ENCODE data around the gene PLCG2.
"Not testable (repeated sequence)": the region's sequence is repeated elsewhere in the genome, so short reads cannot be mapped to it uniquely, and the experiment has no call there.

PLCG2 gene

GRCh38 chr16:81790277-81790676 lies 11.2 kb downstream of the PLCG2 start:
- no peak for DNase-seq (ENCODE audit: low spot score)

DNA sequence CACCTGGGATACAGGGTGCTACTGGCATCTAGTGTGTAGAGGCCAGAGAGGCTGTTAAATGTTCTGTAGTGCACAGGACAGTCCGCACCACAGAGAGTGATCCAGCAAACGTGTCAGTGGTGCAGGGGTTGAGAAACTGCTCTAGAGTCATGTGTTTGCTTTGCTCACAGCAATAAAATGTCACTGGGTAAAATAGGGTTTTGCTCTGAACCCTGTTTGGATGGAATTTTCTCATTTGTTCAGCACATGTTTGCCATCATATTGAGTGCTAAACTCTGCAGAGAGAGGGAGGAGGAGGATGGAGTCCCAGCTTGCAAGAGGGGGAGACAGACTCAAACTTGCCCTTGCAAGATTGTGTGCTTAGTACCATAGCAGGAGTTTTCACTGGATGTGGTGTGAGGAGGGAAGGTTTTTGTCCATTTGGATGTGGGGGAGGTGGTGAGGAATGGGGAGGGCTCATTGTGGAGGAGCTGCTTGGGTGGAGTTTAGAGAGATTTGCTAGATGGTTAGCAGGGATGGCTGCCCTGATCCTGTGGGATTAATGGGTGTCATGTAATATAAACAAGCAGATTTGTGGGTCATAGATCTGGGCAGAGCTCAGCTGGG lies 11.8 kb downstream of the PLCG2 start:
- no peak for DNase-seq (ENCODE audit: low spot score)

DNA sequence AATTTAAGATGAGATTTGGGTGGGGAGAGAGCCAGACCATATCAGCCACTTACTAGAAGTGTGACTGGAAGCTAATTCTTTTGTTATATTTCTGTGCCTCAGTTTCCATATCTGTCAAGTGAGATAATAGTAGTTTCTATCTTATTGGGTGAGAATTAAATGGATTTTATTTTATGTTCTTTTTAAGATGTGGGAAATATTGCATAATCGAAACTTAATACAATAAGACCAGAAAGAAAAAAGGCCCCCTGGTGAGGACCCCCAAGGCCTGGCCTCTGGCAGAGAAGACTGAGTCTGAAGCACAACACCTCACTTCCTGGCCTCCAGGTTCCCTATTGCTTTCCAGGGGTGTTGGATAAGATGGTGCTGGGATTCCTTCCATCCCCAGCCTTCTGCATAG lies 13.7 kb downstream of the PLCG2 start:
- no peak for DNase-seq (ENCODE audit: low spot score)

DNA sequence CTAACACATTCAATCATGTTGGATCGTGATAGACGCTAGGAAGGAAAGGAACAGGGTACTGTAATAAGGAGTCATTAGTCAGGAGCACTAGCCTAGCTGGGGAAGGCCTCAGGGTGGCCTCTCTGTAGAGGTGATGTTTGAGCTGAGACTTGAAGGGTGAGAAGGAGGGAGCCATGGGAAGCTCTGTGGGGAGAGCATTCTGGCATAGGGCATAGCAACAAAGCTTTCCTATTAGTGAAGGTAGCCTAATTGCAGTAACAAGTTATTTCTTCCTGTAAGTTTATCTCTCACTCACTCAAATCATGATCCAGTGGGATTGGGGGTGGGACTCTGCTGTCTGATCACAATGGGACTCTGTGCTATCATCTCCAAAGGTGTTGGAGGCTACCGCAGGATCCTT lies 16.1 kb downstream of the PLCG2 start:
- no peak for DNase-seq (ENCODE audit: low spot score)

GRCh38 chr16:81796035-81796434 lies 16.9 kb downstream of the PLCG2 start:
- no peak for DNase-seq (ENCODE audit: low spot score)

DNA sequence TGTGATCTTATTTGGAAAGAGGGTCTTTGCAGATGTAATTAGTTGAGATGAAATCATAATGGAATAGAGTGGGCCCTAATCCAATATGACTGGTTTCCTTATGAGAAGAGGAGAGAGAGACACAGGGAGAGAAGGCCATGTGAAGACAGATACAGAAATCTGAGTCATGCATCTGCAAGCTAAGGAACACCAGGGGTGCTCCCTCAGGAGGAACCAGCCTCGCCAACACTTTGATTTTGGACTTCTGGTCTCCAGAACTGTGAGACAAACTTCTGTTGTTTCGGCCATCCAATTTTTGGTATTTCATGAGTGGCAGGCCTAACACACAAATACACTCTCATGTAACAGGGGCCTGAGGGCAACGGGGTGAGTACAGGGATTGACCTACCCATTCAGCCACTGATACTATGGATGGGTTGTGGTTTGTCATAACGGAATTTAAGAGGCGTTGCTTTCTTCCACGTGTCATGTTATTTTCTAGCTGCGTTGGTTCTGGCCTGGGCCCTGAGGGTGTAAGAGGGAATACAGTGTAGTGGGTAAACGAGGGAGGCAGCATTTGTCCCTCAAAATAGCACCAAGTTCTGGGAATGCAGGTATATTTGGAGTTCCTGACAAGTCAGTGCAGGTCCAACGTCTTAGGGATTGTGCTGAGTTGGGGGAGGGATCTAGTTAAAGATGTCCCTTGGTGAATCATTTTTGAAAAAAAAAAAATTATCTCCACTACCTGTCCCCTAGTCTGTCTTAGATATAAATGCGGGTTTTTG lies 17.7 kb downstream of the PLCG2 start:
- DNase-seq (ENCODE audit: low spot score), result no peak

DNA sequence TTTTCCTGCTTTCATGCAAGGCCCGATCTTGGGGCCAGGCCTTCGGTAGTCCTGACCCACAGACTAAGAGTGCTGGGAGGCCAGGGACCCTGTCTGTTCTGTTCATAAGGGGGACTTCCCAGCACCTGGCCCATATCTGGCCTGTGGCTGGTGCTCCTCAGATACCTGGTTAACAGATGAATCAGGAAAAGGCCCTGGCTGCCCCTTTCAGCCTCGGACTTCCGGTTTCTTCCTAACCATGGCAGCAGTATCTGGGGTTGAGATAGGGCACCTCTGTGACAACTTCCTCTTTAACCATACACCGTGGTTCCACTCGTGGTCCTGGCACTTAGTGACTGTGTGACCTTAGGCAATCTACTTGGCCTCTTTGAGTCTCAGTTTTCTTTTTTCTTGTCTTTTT lies 18.4 kb downstream of the PLCG2 start:
- DNase-seq (ENCODE audit: low spot score), result no peak

- no peak for DNase-seq (ENCODE audit: low spot score)
Measured at GRCh38 chr16:81798311-81799137, 19.4 kb downstream of the PLCG2 start.

GRCh38 chr16:81799138-81799504 lies 20.0 kb downstream of the PLCG2 start:
- no peak for DNase-seq (ENCODE audit: low spot score)

GRCh38 chr16:81801724-81802123 lies 22.6 kb downstream of the PLCG2 start:
- DNase-seq (ENCODE audit: low spot score), result not testable (repeated sequence)

GRCh38 chr16:81803332-81803731 lies 24.2 kb downstream of the PLCG2 start:
- DNase-seq (ENCODE audit: low spot score), result no peak

DNA sequence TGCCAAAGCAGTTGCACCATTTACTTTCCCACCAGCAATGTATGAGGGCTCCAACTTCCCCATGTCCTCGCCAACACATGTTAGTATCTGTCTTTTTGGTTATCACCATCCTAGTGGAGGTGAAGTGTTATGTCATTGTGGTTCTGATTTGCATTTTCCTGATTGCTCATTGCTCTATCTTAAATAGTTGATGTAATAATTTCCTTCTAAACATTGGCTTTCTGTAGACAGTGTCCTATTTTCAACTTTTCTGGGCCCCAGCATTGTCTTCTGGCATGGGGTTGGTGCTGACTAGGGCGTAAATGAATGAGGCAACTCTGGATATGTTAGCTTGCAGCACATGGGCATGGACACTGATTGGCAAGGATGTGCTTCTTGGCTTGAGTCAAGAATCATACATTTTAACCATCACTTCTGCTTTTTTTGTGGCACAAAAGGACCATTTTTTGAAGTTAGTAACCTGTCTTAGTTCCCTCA lies 25.1 kb downstream of the PLCG2 start:
- DNase-seq (ENCODE audit: low spot score), result no peak

DNA sequence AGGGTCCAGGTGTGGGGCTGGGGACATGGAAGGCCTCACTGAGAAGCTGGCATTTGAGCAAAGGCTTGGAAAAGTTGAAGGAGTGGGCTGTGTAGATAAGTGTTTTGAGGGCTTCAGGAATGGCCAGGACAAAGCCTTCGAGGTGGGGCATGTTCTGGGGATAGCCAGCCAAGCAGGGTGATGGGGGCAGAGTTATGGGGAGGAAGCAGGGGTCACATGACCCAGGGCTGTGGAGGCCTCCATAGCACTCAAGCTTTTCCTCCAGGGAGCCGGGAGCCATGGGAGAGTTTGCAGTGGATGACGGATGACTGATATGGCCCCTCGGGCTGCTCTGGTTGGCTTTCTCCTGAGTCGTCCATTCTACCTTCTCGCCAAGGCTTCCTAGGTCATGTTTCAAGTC lies 27.6 kb downstream of the PLCG2 start:
- no peak for DNase-seq (ENCODE audit: low spot score)

DNA sequence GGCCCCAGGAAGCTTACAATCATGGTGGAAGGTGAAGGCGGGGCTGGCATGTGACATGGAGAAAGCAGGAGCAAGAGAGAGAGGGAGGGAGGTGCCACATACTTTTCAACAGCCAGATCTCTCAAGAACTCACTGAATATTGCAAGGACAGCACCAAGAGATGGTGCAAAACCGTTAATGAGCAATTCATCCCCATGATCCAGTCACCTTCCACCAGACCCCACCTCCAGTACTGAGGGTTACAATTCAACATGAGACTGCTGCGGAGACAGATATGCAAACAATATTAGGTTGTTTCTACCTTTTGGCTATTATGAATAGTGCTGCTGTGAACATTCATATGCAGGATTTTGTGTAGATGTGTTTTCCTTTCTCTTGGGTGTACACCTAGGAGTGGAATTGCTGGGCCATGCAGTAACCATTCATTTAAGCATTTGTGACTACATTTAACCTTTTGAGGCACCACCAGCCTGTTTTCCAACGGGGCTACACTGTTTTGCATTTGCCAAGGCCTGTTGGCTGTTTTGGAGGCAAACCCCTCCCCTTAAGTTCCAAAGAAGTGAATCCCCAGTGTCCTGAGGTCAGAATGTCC lies 28.8 kb downstream of the PLCG2 start:
- DNase-seq (ENCODE audit: low spot score), result no peak

- no peak for DNase-seq (ENCODE audit: low spot score)
Measured at GRCh38 chr16:81808933-81809480, 29.9 kb downstream of the PLCG2 start.

DNA sequence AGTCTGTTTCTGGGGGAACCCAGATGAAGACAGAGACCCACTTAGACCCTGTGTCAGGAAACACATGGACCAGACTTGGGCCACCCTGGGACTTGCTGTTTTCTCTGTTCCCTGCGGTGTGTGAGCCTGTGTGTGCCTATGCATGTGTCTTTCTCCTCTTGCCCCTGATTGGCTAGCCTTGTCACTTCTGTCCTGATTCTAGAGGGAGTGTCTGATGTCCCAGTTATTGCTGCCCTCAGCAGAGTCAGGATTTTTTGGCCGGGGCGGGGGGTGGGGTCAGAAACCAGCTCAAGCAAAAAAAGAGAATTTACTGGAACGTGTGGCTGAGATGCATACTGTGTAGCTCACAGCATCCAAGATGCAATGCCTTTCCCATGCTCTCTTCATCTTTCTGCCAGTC lies 30.5 kb downstream of the PLCG2 start:
- DNase-seq (ENCODE audit: low spot score), result no peak

DNA sequence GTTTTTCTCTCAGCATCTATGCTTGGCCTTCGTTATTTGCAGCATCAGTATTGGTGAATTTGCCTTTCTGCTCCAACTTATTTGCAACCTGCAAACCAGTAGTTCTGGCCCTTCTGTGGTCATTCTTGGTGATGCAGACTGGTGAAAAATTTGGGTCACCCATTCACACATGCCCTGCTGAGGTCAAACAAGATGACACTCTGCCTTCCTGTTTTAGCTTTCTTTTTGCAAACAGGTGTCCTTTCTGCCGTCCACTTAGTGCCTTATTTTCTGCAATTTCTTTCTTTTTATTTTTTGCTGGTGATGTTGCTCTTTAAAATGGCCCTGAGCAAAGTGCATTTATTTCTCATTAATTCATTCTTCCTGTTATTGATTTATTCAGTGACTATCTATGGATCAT lies 31.3 kb downstream of the PLCG2 start:
- DNase-seq (ENCODE audit: low spot score), result no peak

- no peak for DNase-seq (ENCODE audit: low spot score)
Measured at GRCh38 chr16:81810894-81811538, 31.9 kb downstream of the PLCG2 start.

- no peak for DNase-seq (ENCODE audit: low spot score)
Measured at GRCh38 chr16:81813648-81814047, 34.6 kb downstream of the PLCG2 start.

DNA sequence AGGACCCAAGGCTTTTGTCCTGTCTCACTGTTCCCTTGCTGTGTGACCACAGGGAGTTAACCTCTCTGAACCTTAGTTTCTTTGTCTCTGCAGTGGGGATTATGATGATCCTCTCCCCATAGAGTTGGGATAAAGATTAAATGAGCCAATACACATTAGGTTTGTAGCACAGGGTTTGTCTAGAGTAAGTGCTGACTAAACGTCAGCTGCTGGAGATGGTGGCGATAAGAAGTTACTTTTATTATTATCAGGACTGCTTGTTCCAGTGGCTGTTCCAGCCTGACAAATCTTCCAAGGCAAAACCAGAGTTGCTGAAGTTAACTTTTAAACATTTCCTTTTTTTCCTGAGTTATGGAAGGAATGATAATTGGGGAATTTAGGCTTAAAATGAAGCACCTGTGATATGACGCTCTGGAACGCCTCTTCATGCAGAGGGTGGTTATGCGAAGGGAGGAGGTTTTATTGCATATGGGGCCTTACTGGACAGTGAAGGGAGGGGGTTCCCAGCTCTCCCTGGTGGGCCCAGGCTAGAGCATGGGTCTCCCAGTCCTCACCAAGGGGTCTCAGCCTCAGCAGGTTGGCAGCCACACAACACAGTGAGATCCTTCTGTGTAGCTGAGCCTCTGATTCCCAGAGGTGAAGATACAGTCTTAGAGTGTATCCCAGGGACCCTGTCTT lies 35.8 kb downstream of the PLCG2 start:
- DNase-seq (ENCODE audit: low spot score), result no peak

- no peak for DNase-seq (ENCODE audit: low spot score)
Measured at GRCh38 chr16:81815429-81815766, 36.3 kb downstream of the PLCG2 start.
